Large intestine (tissue), 3 donors: ENCODE measurements around the gene PKMYT1. TPM values are rescaled to one million over a fixed set of nuclear protein-coding genes. Genes with fewer than 3 reads are reported as not detected.

Experiments
- DNase-seq, 2 donors: peaks; one replicate each; pipeline versions ENCODE4 v3.0.0 to v3.0.0-alpha.2; 2013
- H3K27ac ChIP-seq: one replicate; pipeline ENCODE4 v1.5.1; 2013; ENCODE audit warnings: low read length
- H3K27me3 ChIP-seq: 2 replicates; pipeline ENCODE4 v1.6.1; 2013; ENCODE audit warnings: low read length; ENCODE audit not compliant: control insufficient read depth, insufficient read depth
- H3K36me3 ChIP-seq: 2 replicates; pipeline ENCODE4 v1.6.1; 2013; ENCODE audit warnings: low read length; ENCODE audit not compliant: control insufficient read depth, insufficient read depth
- H3K4me1 ChIP-seq: one replicate; pipeline ENCODE4 v1.6.1; 2013; ENCODE audit warnings: low read length; ENCODE audit not compliant: control insufficient read depth, insufficient read depth
- H3K4me3 ChIP-seq: one replicate; pipeline ENCODE4 v1.5.1; 2013; ENCODE audit warnings: low read length
- H3K9me3 ChIP-seq: one replicate; pipeline ENCODE4 v1.6.1; 2013; ENCODE audit warnings: mild to moderate bottlenecking, low read depth, low read length, moderate library complexity; ENCODE audit not compliant: control insufficient read depth
- WGBS: methylation state at CpG from one replicate; pipeline ENCODE4 v1.1.5; 2013; ENCODE audit warnings: low lambda C conversion rate; ENCODE audit not compliant: insufficient coverage; 5-methylcytosine and 5-hydroxymethylcytosine counted together
- polyA plus RNA-seq: library from polyadenylated mRNA; unstranded; fragments of 120-200 nt; gene quantifications from one replicate; pipeline ENCODE4 v1.2.1, GENCODE V29; 2013

PKMYT1 gene
- polyA plus RNA-seq, 1 donor, result 11.0 TPM

GRCh38 chr16:3009568-3010390 is 29.5 kb upstream of the PKMYT1 start:
- H3K27me3 ChIP-seq, result peaks cover 42% of the 10 kb centered on the region
- no peaks in the 10 kb centered on the region for H3K36me3 ChIP-seq
- no peaks in the 10 kb centered on the region for H3K9me3 ChIP-seq
- peaks cover 63% of the 10 kb centered on the region for H3K4me1 ChIP-seq
- peak; percentile 83 to 93 for DNase-seq
- peak overlapping the region; percentile 99 for H3K27ac ChIP-seq
- H3K4me3 ChIP-seq, result peak overlapping the region; percentile 10
- WGBS, result no CpG with 5 or more reads among the region's 21 CpGs

- no peaks in the 10 kb centered on the region for H3K36me3 ChIP-seq
- peak; percentile 74 to 92 for DNase-seq
- H3K27me3 ChIP-seq, result peaks cover 41% of the 10 kb centered on the region
- no peaks in the 10 kb centered on the region for H3K9me3 ChIP-seq
- no CpG with 5 or more reads among the region's 4 CpGs for WGBS
- H3K4me3 ChIP-seq, result peak overlapping the region; percentile 42
- peaks cover 54% of the 10 kb centered on the region for H3K4me1 ChIP-seq
- peak overlapping the region; percentile 99 for H3K27ac ChIP-seq
Observed at GRCh38 chr16:3008690-3009037, 28.4 kb upstream of the PKMYT1 start.

GRCh38 chr16:3007957-3008689 is 27.9 kb upstream of the PKMYT1 start:
- peak; percentile 92 to 96 for DNase-seq
- H3K9me3 ChIP-seq, result no peaks in the 10 kb centered on the region
- peaks cover 49% of the 10 kb centered on the region for H3K4me1 ChIP-seq
- H3K27me3 ChIP-seq, result peaks cover 36% of the 10 kb centered on the region
- peak overlapping the region; percentile 99 for H3K27ac ChIP-seq
- WGBS, result no CpG with 5 or more reads among the region's 17 CpGs
- no peaks in the 10 kb centered on the region for H3K36me3 ChIP-seq
- peak overlapping the region; percentile 42 for H3K4me3 ChIP-seq

GRCh38 chr16:3007059-3007956 is 27.1 kb upstream of the PKMYT1 start:
- H3K27ac ChIP-seq, result peak overlapping the region; percentile 99
- peaks cover 42% of the 10 kb centered on the region for H3K4me1 ChIP-seq
- H3K9me3 ChIP-seq, result no peaks in the 10 kb centered on the region
- no CpG with 5 or more reads among the region's 13 CpGs for WGBS
- peaks cover 28% of the 10 kb centered on the region for H3K27me3 ChIP-seq
- DNase-seq, result peak; percentile 93 to 98
- H3K36me3 ChIP-seq, result no peaks in the 10 kb centered on the region
- H3K4me3 ChIP-seq, result peak overlapping the region; percentile 59

GRCh38 chr16:3004781-3005284 is 24.6 kb upstream of the PKMYT1 start:
- no CpG with 5 or more reads among the region's 25 CpGs for WGBS
- Histone ChIP-seq H3K27me3 (peaks cover 21% of the 10 kb centered on the region), H3K9me3 (no peaks in the 10 kb centered on the region), H3K27ac (peak overlapping the region; percentile 99), H3K4me3 (peak overlapping the region; percentile 59), H3K4me1 (peaks cover 23% of the 10 kb centered on the region), H3K36me3 (no peaks in the 10 kb centered on the region)
- DNase-seq, result peak; percentile 48 to 80

- H3K27ac ChIP-seq, result no peak overlapping the region
- no peaks in the 10 kb centered on the region for H3K36me3 ChIP-seq
- DNase-seq, result no peak
- peaks cover 18% of the 10 kb centered on the region for H3K27me3 ChIP-seq
- no peaks in the 10 kb centered on the region for H3K9me3 ChIP-seq
- WGBS, result no CpG with 5 or more reads among the region's 67 CpGs
- no peak overlapping the region for H3K4me3 ChIP-seq
- H3K4me1 ChIP-seq, result peaks cover 18% of the 10 kb centered on the region
Observed at GRCh38 chr16:3004319-3004718, 24.1 kb upstream of the PKMYT1 start.

- peak; percentile 99 to 100 for DNase-seq
- H3K9me3 ChIP-seq, result no peaks in the 10 kb centered on the region
- H3K27me3 ChIP-seq, result peaks cover 17% of the 10 kb centered on the region
- no CpG with 5 or more reads among the region's 58 CpGs for WGBS
- no peak overlapping the region for H3K4me3 ChIP-seq
- peaks cover 12% of the 10 kb centered on the region for H3K4me1 ChIP-seq
- no peaks in the 10 kb centered on the region for H3K36me3 ChIP-seq
- no peak overlapping the region for H3K27ac ChIP-seq
Observed at GRCh38 chr16:3003582-3004270, 23.5 kb upstream of the PKMYT1 start.

- no CpG with 5 or more reads among the region's 12 CpGs for WGBS
- DNase-seq, result no peak
Observed at GRCh38 chr16:3001316-3001715, 21.1 kb upstream of the PKMYT1 start.

GRCh38 chr16:3000540-3000939 is 20.3 kb upstream of the PKMYT1 start:
- no peaks in the 10 kb centered on the region for H3K36me3 ChIP-seq
- peaks cover 4% of the 10 kb centered on the region for H3K27me3 ChIP-seq
- no peak for DNase-seq
- H3K4me3 ChIP-seq, result no peak overlapping the region
- WGBS, result no CpG with 5 or more reads among the region's 4 CpGs
- no peaks in the 10 kb centered on the region for H3K4me1 ChIP-seq
- no peak overlapping the region for H3K27ac ChIP-seq
- H3K9me3 ChIP-seq, result no peaks in the 10 kb centered on the region

More at GRCh38 chr16:3001316-3001715, 21.1 kb upstream of the PKMYT1 start:
- H3K4me3 ChIP-seq, result no peak overlapping the region
- no peak overlapping the region for H3K27ac ChIP-seq
- H3K4me1 ChIP-seq, result no peaks in the 10 kb centered on the region
- H3K36me3 ChIP-seq, result no peaks in the 10 kb centered on the region
- no peaks in the 10 kb centered on the region for H3K9me3 ChIP-seq
- H3K27me3 ChIP-seq, result peaks cover 7% of the 10 kb centered on the region
